ENCODE results near the gene SLC19A1.

- TF ChIP-seq CTCF (IDR thresholded peaks at IDR 0.05): no peak
- no peak for TF ChIP-seq POLR2A (IDR thresholded peaks at IDR 0.05)
Measured at GRCh38 chr21:45450423-45451090, 91.7 kb downstream of the SLC19A1 start.
